ENCODE data around the gene BTBD2. TPM values are rescaled to one million over a fixed set of nuclear protein-coding genes. Genes with fewer than 3 reads are reported as not detected.

BTBD2 gene
- total and polyA plus RNA-seq, 2 of the 8 experiments (the other 6 are each of a cell fraction or from before 2014, with no cell fraction given) = 91.7 to 92.3 TPM

DNA sequence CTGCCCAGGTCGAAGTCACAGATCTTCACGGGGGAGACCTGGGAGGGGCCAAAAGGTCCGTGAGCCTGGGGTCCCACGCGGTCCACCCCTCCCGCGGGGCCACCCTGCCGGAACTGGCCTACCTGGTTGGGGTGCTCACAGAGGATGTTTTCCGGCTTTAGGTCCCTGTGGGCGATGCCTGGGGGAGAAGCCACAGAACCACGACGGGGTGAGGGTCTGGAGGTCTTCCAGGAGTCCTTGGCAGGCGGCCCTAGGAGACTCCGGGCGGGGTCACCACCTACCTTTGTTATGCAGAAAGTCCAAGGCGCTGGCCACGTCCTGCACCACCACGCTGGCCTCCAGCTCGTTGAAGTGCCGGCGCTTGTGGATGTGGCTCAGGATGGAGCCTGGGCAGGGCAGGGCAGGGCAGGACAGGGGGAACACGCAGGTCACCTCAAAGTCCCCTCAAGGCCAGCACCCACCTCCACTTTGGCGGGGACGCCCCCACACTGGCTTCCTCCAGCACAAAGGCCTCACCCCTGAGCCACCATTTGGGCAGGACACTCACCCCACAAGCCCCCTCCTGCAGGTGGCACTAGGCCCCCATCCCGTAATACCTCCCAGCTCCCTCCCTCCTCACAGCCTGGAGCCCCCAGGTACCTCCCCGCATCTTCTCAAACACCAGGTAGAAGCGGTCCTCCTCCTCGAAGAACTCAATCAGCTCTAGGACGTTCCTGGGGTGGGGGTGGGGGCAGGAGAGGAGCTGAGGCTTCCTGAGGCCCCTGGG lies 27.2 kb upstream of the BTBD2 start (continued):
- no peak for TF ChIP-seq CREB1 (IDR thresholded peaks at IDR 0.05)
